Kidney (tissue), 14 donors: ENCODE measurements around the gene TCF3. TPM values are rescaled to one million over a fixed set of nuclear protein-coding genes. Genes with fewer than 3 reads are reported as not detected.

Source experiments
- DNase-seq, 5 donors: peaks; one replicate each; pipeline ENCODE4 v3.0.0-alpha.2; 2013 to 2020
- FAIRE-seq: peaks from 2 replicates; lab custom pipeline; 2012; peaks lifted over from hg19 to GRCh38; lab: Jason Lieb, UNC
- H3K27ac ChIP-seq, 2 donors: one replicate each; pipeline ENCODE4 v1.7.0; 2013; ENCODE audit warnings: low read depth in 2 of 2, low read length in 2 of 2, inconsistent platforms in 1 of 2
- H3K27me3 ChIP-seq: one replicate; pipeline ENCODE4 v1.7.1; 2013; ENCODE audit warnings: low read length, inconsistent platforms; ENCODE audit not compliant: control insufficient read depth, insufficient read depth
- H3K36me3 ChIP-seq, 3 donors: one replicate each; pipeline versions ENCODE4 v1.7.0 to v1.7.1; 2013; ENCODE audit warnings: low read length in 3 of 3, control low read depth in 1 of 3, inconsistent platforms in 1 of 3; ENCODE audit not compliant: insufficient read depth in 3 of 3, control insufficient read depth in 2 of 3
- H3K4me1 ChIP-seq, 3 donors: one replicate each; pipeline versions ENCODE4 v1.7.0 to v1.7.1; 2013; ENCODE audit warnings: low read length in 3 of 3, inconsistent platforms in 1 of 3, low read depth in 1 of 3; ENCODE audit not compliant: control insufficient read depth in 2 of 3, insufficient read depth in 2 of 3
- H3K4me3 ChIP-seq, 3 donors: one replicate each; pipeline versions ENCODE4 v1.7.0 to v1.8.1; 2013; ENCODE audit warnings: low read length in 3 of 3, control low read depth in 1 of 3, inconsistent platforms in 1 of 3
- H3K9ac ChIP-seq, 3 donors: one replicate each; pipeline versions ENCODE4 v1.7.0 to v1.7.1; 2013; ENCODE audit warnings: low read length in 3 of 3, control low read depth in 1 of 3, inconsistent platforms in 1 of 3
- H3K9me3 ChIP-seq, 3 donors: one replicate each; pipeline versions ENCODE4 v1.7.0 to v1.7.1; 2013; ENCODE audit warnings: low read length in 3 of 3, control low read depth in 1 of 3, inconsistent platforms in 1 of 3; ENCODE audit not compliant: control insufficient read depth in 2 of 3, insufficient read depth in 1 of 3
- intact Hi-C: fragments of 100-400 bp; cut with DNase I; formaldehyde crosslinking; loops from one replicate; pipeline ENCODE4 v1.11.1; 2022
- polyA plus RNA-seq: library from polyadenylated mRNA; stranded (reverse); fragments of 350-450 nt; fragmentation: Illumina TruSeq; extraction: RNeasy Lipid Tissue Mini Kit (QIAGEN cat#74804); gene quantifications from one replicate; pipeline ENCODE4 v1.2.3, GENCODE V29; 2014; ENCODE audit warnings: low read depth, low replicate concordance; ENCODE audit not compliant: insufficient read depth
- total RNA-seq: library from RNA; stranded (reverse); fragmentation: NEBNext Ultra II Directional; extraction: Animal tissue kit (Norgen Biotek cat#: 25700); gene quantifications from one replicate; pipeline ENCODE4 v1.2.1, GENCODE V29; 2021
- TF ChIP-seq, protein P1 (sequence below): IDR thresholded peaks from 3 replicates; pipeline ENCODE4 v1.5.1; 2012; ENCODE audit warnings: mild to moderate bottlenecking, moderate library complexity, borderline replicate concordance; ENCODE audit not compliant: insufficient read depth; ENCODE audit errors: extremely low read depth
- donor health status: control.
- donor health status: control.
- donor health status: control.
- donor health status: control.
- donor health status: control.
- donor health status: DM: yes; HTN: yes; CAD: no.
- donor health status: Normal renal cell carcinoma (clear cell type).

The TCF3 gene
- total and polyA plus RNA-seq, 2 donors from 2014 or later = 20.3 to 50.2 TPM

DNA sequence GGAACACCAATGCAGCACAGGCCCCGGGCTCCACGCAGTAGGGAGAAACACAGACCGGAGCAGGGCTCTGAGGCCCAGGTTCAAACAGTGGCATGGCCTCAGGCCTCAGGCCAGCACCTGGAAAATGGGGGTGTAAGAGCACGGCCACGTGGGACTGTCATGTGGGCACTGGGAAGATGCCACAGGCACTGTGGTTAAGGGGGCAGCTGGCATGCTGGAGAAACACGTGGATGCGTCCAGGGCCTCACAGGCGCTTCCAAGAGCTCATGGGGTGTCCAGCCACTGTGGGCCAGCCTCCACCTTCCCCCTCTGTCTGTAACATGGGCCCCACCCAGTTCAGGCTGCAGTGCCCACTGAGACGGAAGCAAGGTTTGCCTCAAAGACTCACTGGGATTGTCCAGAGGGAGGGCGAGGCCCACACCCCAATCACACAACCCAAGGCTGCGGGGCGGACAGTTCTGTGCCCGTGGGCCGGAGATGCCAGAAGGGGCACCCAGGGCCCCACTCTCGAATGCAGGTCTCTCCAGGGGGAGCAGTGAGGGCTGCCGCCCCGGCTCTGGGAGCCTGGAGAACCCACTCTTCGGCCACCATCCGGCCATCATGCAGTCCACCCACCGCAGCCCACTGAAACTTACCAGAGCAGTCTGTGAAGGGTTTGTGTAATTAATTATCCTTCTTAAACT is 53.5 kb downstream of the TCF3 start:
- Histone ChIP-seq H3K4me1 (peaks cover 0 to 7% (median 0%) of the 10 kb centered on the region in 3 donors), H3K36me3 (peaks cover 4 to 15% (median 10%) of the 10 kb centered on the region in 3 donors), H3K27me3 (no peaks in the 10 kb centered on the region), H3K9ac (no peak overlapping the region), H3K27ac (no peak overlapping the region), H3K9me3 (no peaks in the 10 kb centered on the region), H3K4me3 (no peak overlapping the region)
- DNase-seq (peak in 1 of 5 donors; percentile 68), FAIRE-seq (no peak)
- TF ChIP-seq, protein P1, sequence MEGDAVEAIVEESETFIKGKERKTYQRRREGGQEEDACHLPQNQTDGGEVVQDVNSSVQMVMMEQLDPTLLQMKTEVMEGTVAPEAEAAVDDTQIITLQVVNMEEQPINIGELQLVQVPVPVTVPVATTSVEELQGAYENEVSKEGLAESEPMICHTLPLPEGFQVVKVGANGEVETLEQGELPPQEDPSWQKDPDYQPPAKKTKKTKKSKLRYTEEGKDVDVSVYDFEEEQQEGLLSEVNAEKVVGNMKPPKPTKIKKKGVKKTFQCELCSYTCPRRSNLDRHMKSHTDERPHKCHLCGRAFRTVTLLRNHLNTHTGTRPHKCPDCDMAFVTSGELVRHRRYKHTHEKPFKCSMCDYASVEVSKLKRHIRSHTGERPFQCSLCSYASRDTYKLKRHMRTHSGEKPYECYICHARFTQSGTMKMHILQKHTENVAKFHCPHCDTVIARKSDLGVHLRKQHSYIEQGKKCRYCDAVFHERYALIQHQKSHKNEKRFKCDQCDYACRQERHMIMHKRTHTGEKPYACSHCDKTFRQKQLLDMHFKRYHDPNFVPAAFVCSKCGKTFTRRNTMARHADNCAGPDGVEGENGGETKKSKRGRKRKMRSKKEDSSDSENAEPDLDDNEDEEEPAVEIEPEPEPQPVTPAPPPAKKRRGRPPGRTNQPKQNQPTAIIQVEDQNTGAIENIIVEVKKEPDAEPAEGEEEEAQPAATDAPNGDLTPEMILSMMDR = no peak
- intact Hi-C loops = no loop called here

DNA sequence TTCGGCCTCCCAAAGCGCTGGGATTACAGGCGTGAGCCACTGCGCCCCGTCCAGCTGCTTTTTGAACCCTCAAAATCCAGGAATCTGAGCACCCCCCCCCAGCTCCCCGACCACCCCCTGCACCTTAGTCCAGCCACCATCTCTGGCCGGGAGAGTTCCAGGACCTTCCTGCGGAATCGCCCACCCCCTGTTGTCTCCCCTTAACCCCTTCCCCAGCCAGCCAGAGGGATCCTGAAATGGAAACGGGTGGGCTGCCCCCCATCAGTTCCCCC is 59.0 kb downstream of the TCF3 start:
- Histone ChIP-seq H3K9me3 (no peaks in the 10 kb centered on the region), H3K9ac (no peak overlapping the region), H3K27me3 (no peaks in the 10 kb centered on the region), H3K4me3 (peak overlapping the region in 1 of 3 donors; percentile 76), H3K36me3 (peaks cover 4 to 11% (median 10%) of the 10 kb centered on the region in 3 donors), H3K27ac (no peak overlapping the region), H3K4me1 (peaks cover 0 to 13% (median 0%) of the 10 kb centered on the region in 3 donors)
- intact Hi-C loops = no loop called here
- FAIRE-seq (no peak), DNase-seq (peak in 1 of 5 donors; percentile 69)
- TF ChIP-seq, protein P1 = no peak

- H3K9me3 ChIP-seq = no peaks in the 10 kb centered on the region
- H3K27ac ChIP-seq = peak within 1 kb of the TSS; percentile 89 to 90
- TF ChIP-seq, protein P1 = no peak
- peak within 1 kb of the TSS; percentile 62 to 85 (median 80) for H3K9ac ChIP-seq
- DNase-seq (peak; percentile 94 to 98 (median 97)), FAIRE-seq (no peak)
- peak within 1 kb of the TSS; percentile 73 to 81 (median 76) for H3K4me3 ChIP-seq
- H3K4me1 ChIP-seq = peaks cover 0 to 17% (median under 1%) of the 10 kb centered on the region in 3 donors
- no peaks in the 10 kb centered on the region for H3K27me3 ChIP-seq
- intact Hi-C loops = no loop called here
- peaks cover 4 to 9% (median 8%) of the 10 kb centered on the region in 3 donors for H3K36me3 ChIP-seq
These were observed 59.5 kb downstream of the TCF3 start, which contains the start of gene MBD3 for GRCh38 chr19:1592755-1593500. Gene MBD3 (minus strand): TSS chr19:1592865. CDS start chr19:1592631, 234 bp downstream.
